B cell (primary cell): Measurements from ENCODE around the gene AMPD2. TPM values are rescaled to one million over a fixed set of nuclear protein-coding genes. Genes with fewer than 3 reads are reported as not detected.
A peak's percentile ranks its signal among the peaks of the same experiment; 100 is the strongest.

Experiments used
- ATAC-seq: fragments of 200-7000 bp; cut with Tn5 transposase; one replicate; pipeline ENCODE4 v1.10.0; 2021; ENCODE audit warnings: low read depth, mild to moderate bottlenecking, moderate number of reproducible peaks, moderate library complexity
- CTCF ChIA-PET: fragments of 350-600 bp; sonication (Branson Sonifier 250); formaldehyde crosslinking; loops from one replicate; lab custom pipeline; 2021; ENCODE audit warnings: antibody characterized with exemption, inconsistent platforms; lab: Charles Lee
- POLR2A ChIA-PET: fragments of 350-600 bp; sonication (Branson Sonifier 250); formaldehyde crosslinking; loops from one replicate; lab custom pipeline; 2021; ENCODE audit warnings: antibody characterized with exemption; lab: Charles Lee
- DNase-seq: peaks from one replicate; pipeline ENCODE4 v3.0.0; 2013
- H2AFZ ChIP-seq: 2 replicates; pipeline ENCODE4 v1.6.1; 2012; ENCODE audit warnings: mild to moderate bottlenecking, low read depth, low read length; ENCODE audit not compliant: insufficient read depth, poor library complexity, severe bottlenecking
- H3K27ac ChIP-seq, 2 donors: 1 replicate in 1 of 2; 2 replicates in 1 of 2; pipeline ENCODE4 v1.5.1; 2012 to 2013; ENCODE audit warnings: low read length in 2 of 2, mild to moderate bottlenecking in 2 of 2, moderate library complexity in 1 of 2
- H3K27me3 ChIP-seq, 4 experiments: fragments of 200-600 bp in 1 of 4; sonication (generic) in 1 of 4; replicated peaks in 1 of 4; 1 replicate in 2 of 4; 2 replicates in 2 of 4; pipeline versions ENCODE4 v1.6.1 to v1.7.0; 2013 to 2016; ENCODE audit warnings: low read length in 3 of 4, mild to moderate bottlenecking in 2 of 4, mixed read lengths in 1 of 4, moderate library complexity in 1 of 4; ENCODE audit not compliant: insufficient read depth in 4 of 4, control insufficient read depth in 3 of 4; ENCODE audit errors: control extremely low read depth in 1 of 4
- H3K36me3 ChIP-seq, 2 experiments: replicated peaks in 1 of 2; 1 replicate in 1 of 2; 2 replicates in 1 of 2; pipeline versions ENCODE4 v1.6.1 to v1.7.1; 2013; ENCODE audit warnings: low read length in 1 of 2; ENCODE audit not compliant: insufficient read depth in 2 of 2, control insufficient read depth in 1 of 2; ENCODE audit errors: control extremely low read depth in 1 of 2, extremely low read depth in 1 of 2
- H3K4me1 ChIP-seq, 2 donors: fragments of 200-600 bp in 1 of 2; sonication (generic) in 1 of 2; 1 replicate in 1 of 2; 2 replicates in 1 of 2; pipeline versions ENCODE4 v1.5.1 to v1.6.1; 2013 to 2017; ENCODE audit warnings: low read length in 2 of 2; ENCODE audit not compliant: control insufficient read depth in 2 of 2, insufficient read depth in 2 of 2
- H3K4me2 ChIP-seq: replicated peaks from 2 replicates; pipeline ENCODE3; 2012; ENCODE audit warnings: mild to moderate bottlenecking, low read depth, low read length; ENCODE audit not compliant: poor library complexity, severe bottlenecking
- H3K4me3 ChIP-seq, 5 experiments: fragments of 200-600 bp in 1 of 5; sonication (generic) in 1 of 5; 1 replicate in 3 of 5; 2 replicates in 2 of 5; pipeline versions ENCODE4 v1.5.1 to v1.7.0; 2011 to 2016; ENCODE audit warnings: low read length in 4 of 5, mild to moderate bottlenecking in 4 of 5, low read depth in 2 of 5, control low read depth in 1 of 5, moderate library complexity in 1 of 5; ENCODE audit not compliant: insufficient read depth in 1 of 5; ENCODE audit errors: control extremely low read depth in 1 of 5, extremely low read depth in 1 of 5
- H3K79me2 ChIP-seq: fragments of 200-600 bp; sonication (generic); one replicate; pipeline ENCODE4 v1.6.0; 2016; ENCODE audit warnings: low read length; ENCODE audit not compliant: control insufficient read depth, insufficient read depth
- H3K9ac ChIP-seq: fragments of 200-600 bp; sonication (generic); 2 replicates; pipeline ENCODE4 v1.6.1; 2017; ENCODE audit warnings: mild to moderate bottlenecking, low read length, moderate library complexity
- H3K9me3 ChIP-seq, 3 donors: one replicate each; pipeline versions ENCODE4 v1.6.1 to v1.7.1; 2013; ENCODE audit warnings: low read length in 2 of 3; ENCODE audit not compliant: control insufficient read depth in 2 of 3, insufficient read depth in 1 of 3; ENCODE audit errors: control extremely low read depth in 1 of 3
- H4K20me1 ChIP-seq: 2 replicates; pipeline ENCODE4 v1.6.0; 2012; ENCODE audit warnings: mild to moderate bottlenecking, low read length; ENCODE audit not compliant: insufficient read depth, control insufficient read depth, poor library complexity, severe bottlenecking
- H3K27ac Mint-ChIP-seq: one replicate; pipeline ENCODE4 v1.8.0; 2021; ENCODE audit warnings: mixed read lengths
- H3K27me3 Mint-ChIP-seq: one replicate; pipeline ENCODE4 v1.8.0; 2021; ENCODE audit warnings: mixed read lengths
- H3K4me1 Mint-ChIP-seq: one replicate; pipeline ENCODE4 v1.8.0; 2021; ENCODE audit warnings: mixed read lengths
- H3K4me3 Mint-ChIP-seq: one replicate; pipeline ENCODE4 v1.8.0; 2021; ENCODE audit warnings: mixed read lengths
- H3K9me3 Mint-ChIP-seq: one replicate; pipeline ENCODE4 v1.8.0; 2022; ENCODE audit warnings: mixed read lengths; ENCODE audit not compliant: insufficient read depth
- EZH2 ChIP-seq: IDR thresholded peaks from 2 replicates; pipeline ENCODE4 v1.6.1; 2012; ENCODE audit warnings: borderline replicate concordance, low read depth, mild to moderate bottlenecking, moderate library complexity, low read length; ENCODE audit not compliant: insufficient read depth, poor library complexity, severe bottlenecking
- WGBS: methylation state at CpG from one replicate; pipeline ENCODE4 v1.1.5; 2013; ENCODE audit warnings: missing lambda C conversion rate; ENCODE audit not compliant: insufficient coverage; 5-methylcytosine and 5-hydroxymethylcytosine counted together
- intact Hi-C: fragments of 100-400 bp; cut with micrococcal nuclease; formaldehyde crosslinking; loops from one replicate; pipeline ENCODE4 v1.10.0; 2022
- polyA plus RNA-seq: library from polyadenylated mRNA; depleted of rRNA; stranded (reverse); fragments of >200 nt; gene quantifications from 2 replicates; pipeline ENCODE4 v1.2.3, GENCODE V29; 2012
- total RNA-seq, 2 donors: library from RNA; stranded (reverse); fragments of 120-200 nt in 1 of 2; gene quantifications; 1 replicate in 1 of 2; 2 replicates in 1 of 2; pipeline versions ENCODE4 v1.2.3 to v1.2.4, GENCODE V29; 2013 to 2022
- TF ChIP-seq, protein P1 (sequence below): fragments of 200-600 bp; IDR thresholded peaks from one replicate; pipeline ENCODE4 v1.8.0; 2022; ENCODE audit warnings: antibody characterized with exemption, mild to moderate bottlenecking

Gene AMPD2
- total and polyA plus RNA-seq, 2 donors (not counting 1 experiment from before 2014, with no cell fraction given) = 104 to 121 TPM

DNA sequence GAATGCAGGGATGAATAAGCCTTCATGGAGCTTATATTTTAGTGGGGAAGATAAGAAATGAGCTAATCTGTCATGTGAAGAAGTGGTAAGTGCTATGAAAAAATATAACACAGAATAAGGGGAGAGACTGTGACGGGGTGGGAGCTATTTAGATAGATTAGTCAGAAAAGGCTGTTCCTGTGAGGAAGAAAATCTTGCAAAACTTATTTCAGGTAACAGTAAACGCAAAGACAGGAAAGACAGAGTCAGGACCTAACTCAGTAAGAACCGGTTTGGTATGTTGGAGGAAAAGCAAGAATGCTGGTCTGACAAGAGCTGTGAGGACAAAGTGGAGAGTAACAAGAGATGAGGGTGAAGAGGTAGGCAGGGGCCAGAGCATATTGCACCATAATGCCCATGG lies 49.2 kb upstream of the AMPD2 start:
- peaks cover 30% of the 10 kb centered on the region for H3K4me1 Mint-ChIP-seq
- H3K4me2 ChIP-seq = no peak overlapping the region
- no peaks in the 10 kb centered on the region for H3K9me3 ChIP-seq
- peaks cover 0 to 5% of the 10 kb centered on the region in 2 experiments for H3K36me3 ChIP-seq
- H3K27ac Mint-ChIP-seq = no peak overlapping the region
- 96% methylated on average over 3 of the region's 3 CpGs for WGBS
- H3K4me3 ChIP-seq = no peak overlapping the region
- no peak overlapping the region for H3K4me3 Mint-ChIP-seq
- no peak overlapping the region for H3K27ac ChIP-seq
- peaks cover 80% of the 10 kb centered on the region for H3K79me2 ChIP-seq
- no peak for DNase-seq
- H2AFZ ChIP-seq = no peak overlapping the region
- no peaks in the 10 kb centered on the region for H3K27me3 ChIP-seq
- peaks cover 46% of the 10 kb centered on the region for H4K20me1 ChIP-seq
- H3K9ac ChIP-seq = no peak overlapping the region
- H3K27me3 Mint-ChIP-seq = no peaks in the 10 kb centered on the region
- intact Hi-C loops = no loop called here
- ChIA-PET POLR2A (interaction anchor here (1.3 kb wide), 1 partner anchor 22 kb away, joined by 3 read pairs; the partner anchor contains the start of gene GNAI3), CTCF (interaction anchor here (0.6 to 2.7 kb wide), 3 partner anchors 22 to 121 kb away, joined by 3 to 10 read pairs (median 4); partner anchors contain the start of gene GNAI3)
- no peaks in the 10 kb centered on the region for H3K9me3 Mint-ChIP-seq
- ATAC-seq = no peak
- TF ChIP-seq, protein P1, sequence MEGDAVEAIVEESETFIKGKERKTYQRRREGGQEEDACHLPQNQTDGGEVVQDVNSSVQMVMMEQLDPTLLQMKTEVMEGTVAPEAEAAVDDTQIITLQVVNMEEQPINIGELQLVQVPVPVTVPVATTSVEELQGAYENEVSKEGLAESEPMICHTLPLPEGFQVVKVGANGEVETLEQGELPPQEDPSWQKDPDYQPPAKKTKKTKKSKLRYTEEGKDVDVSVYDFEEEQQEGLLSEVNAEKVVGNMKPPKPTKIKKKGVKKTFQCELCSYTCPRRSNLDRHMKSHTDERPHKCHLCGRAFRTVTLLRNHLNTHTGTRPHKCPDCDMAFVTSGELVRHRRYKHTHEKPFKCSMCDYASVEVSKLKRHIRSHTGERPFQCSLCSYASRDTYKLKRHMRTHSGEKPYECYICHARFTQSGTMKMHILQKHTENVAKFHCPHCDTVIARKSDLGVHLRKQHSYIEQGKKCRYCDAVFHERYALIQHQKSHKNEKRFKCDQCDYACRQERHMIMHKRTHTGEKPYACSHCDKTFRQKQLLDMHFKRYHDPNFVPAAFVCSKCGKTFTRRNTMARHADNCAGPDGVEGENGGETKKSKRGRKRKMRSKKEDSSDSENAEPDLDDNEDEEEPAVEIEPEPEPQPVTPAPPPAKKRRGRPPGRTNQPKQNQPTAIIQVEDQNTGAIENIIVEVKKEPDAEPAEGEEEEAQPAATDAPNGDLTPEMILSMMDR = no peak
- TF ChIP-seq EZH2 = no peak
- H3K4me1 ChIP-seq = peaks cover 23 to 36% of the 10 kb centered on the region in 2 donors

DNA sequence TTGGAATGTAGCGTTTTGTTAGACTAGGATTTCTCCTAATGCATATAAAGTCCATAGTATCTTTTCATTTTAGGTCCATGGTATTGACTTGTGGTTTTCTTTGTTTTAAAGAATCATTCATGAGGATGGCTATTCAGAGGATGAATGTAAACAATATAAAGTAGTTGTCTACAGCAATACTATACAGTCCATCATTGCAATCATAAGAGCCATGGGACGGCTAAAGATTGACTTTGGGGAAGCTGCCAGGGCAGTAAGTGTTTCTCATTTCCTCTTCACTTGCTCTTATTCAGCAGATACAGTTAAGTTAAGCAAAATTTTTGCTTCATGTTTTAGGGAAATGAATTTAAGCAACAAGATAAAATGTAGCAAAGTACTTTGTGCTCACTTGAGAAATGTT lies 45.9 kb upstream of the AMPD2 start:
- Mint-ChIP-seq H3K27me3 (no peaks in the 10 kb centered on the region), H3K27ac (no peak overlapping the region), H3K4me3 (no peak overlapping the region), H3K4me1 (peaks cover 21% of the 10 kb centered on the region), H3K9me3 (no peaks in the 10 kb centered on the region)
- ChIA-PET POLR2A (no interaction called here), CTCF (interaction anchor here (1.3 kb wide), 1 partner anchor 8 kb away, joined by 3 read pairs; no protein-coding TSS in a partner anchor)
- Histone ChIP-seq H3K79me2 (peaks cover 68% of the 10 kb centered on the region), H3K36me3 (peaks cover 7 to 17% of the 10 kb centered on the region in 2 experiments), H3K4me2 (no peak overlapping the region), H3K9ac (no peak overlapping the region), H3K27me3 (no peaks in the 10 kb centered on the region), H3K4me1 (peaks cover 16 to 22% of the 10 kb centered on the region in 2 donors), H3K27ac (peak overlapping the region in 1 of 2 donors; percentile 34), H3K9me3 (no peaks in the 10 kb centered on the region), H4K20me1 (peaks cover 40% of the 10 kb centered on the region), H2AFZ (no peak overlapping the region), H3K4me3 (no peak overlapping the region)
- DNase-seq (peak; percentile 23), ATAC-seq (no peak)
- intact Hi-C loops = no loop called here
- WGBS = no CpG with 5 or more reads among the region's 2 CpGs
- TF ChIP-seq, protein P1 = no peak
- no peak for TF ChIP-seq EZH2
